ENCODE measurements around the gene CASP5. TPM values are rescaled to one million over a fixed set of nuclear protein-coding genes. Genes with fewer than 3 reads are reported as not detected.
"Not testable (repeated sequence)": the region's sequence is repeated elsewhere in the genome, so short reads cannot be mapped to it uniquely, and the experiment has no call there.

The CASP5 gene
- total RNA-seq, 1 experiment from 2014 or later = not detected

DNA sequence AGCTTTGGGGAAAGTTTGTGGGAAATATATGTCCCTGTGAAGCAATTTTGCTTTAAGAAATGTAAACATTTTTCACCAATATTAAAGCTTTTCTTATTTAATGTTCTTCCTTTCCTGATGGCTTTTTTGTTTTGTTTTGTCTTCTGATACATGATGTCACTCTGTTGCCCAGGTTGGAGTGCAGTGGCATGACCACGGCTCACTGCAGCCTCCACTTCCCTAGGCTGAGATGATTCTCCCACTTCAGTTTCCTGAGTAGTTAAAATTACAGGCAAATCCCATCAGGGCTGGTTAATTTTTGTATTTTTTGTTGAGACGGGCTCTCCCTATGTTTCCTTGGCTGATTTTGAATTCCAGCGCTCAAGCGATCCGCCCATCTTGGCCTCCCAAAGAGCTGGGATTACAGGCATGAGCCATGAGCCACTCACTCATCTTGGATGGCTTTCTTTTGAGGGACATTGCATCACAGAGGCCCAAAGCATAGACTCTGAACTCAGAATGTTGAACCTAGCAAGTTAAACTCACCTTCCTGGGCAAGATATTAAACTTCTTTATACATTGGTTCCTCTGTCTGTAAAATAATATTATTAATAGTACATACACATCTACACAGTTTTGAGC, 22.8 kb upstream of the CASP5 start:
- BruUV-seq (replicated peaks) = no TSS peak

DNA sequence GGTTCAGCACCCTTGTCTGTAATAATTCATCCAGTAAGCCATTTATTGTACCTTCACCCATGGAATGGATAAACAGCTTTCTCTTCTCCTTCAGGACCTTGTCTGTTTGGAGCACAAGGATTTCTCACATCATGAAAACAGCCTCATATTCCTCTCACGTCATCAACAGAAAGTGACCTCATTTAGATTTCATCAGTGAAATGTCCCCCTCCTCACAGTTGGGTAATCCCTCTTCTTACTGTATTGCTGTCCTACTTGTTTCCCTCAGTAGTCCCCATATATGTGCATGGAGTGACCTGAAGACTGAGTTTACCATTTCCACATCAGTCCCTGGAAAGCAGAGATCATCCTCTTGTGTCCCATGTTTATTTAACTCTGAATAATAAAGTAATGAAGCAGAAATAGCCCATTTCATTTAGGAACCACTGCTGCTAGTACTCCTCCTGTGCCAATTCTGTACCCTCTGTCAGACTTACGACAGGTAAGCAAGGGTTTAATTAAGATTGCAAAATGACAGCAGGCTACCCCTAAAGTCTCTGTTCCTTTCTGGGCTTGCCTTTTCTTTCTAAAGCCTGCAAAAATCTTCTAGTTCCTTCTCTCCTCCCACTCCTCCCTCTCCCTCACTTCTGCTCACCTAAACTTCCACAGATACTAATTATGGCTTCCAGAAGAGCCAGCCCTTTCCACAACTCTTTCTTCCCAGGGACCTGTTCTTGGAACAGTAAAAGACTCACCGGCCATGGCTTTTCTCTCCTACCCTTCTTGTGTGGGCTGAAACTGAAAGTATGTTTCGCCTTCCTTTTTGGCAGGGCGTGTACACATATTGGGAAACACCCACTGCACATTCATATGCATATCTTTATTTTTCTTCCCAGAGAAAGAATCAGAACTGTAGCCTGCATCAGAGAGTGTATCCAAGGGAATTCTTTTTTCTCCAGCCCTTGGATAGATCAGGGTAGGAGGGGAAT, 21.9 kb upstream of the CASP5 start, which contains the start of gene CARD16:
Gene CARD16 (minus strand): TSS at position 779 of the 968 bp plus-strand sequence. CDS start 38 bp downstream, at position 741.
- BruUV-seq (replicated peaks); POLR2A ChIA-PET (ENCODE audit: unreplicated experiment); H3F3A ChIP-seq (ENCODE audit: low read length, unreplicated experiment); H3K27me3 ChIP-seq (ENCODE audit: low read length); H3K9me3 ChIP-seq (ENCODE audit: low read length); H4K20me1 ChIP-seq (ENCODE audit: low read length); H3K9ac ChIP-seq (ENCODE audit: low read length); H3K4me2 ChIP-seq (ENCODE audit: low read length); H3K9me2 ChIP-seq (replicated peaks; ENCODE audit: low read length); H3K27ac ChIP-seq (ENCODE audit: low read length); H2AFZ ChIP-seq (ENCODE audit: low read length); ATAC-seq; DNase-seq; CTCF ChIA-PET; H3K4me3 ChIP-seq (ENCODE audit: low read length); H3K36me3 ChIP-seq (ENCODE audit: low read depth, low read length); H3K79me2 ChIP-seq (ENCODE audit: low read length): not testable (repeated sequence)
- H3K4me1 ChIP-seq (ENCODE audit: insufficient read depth, low read length) = peaks cover 16% of the 10 kb centered on the region
- intact Hi-C loops (cut with micrococcal nuclease) = loop anchor here (5.0 kb wide), 3 partner anchors 43 to 817 kb away; no protein-coding TSS in a partner anchor

More for the DNA sequence above, 22.8 kb upstream of the CASP5 start:
- Histone ChIP-seq H3K36me3 (ENCODE audit: low read depth, low read length) (no peaks in the 10 kb centered on the region), H3K4me3 (ENCODE audit: low read length) (no peak overlapping the region), H3K9me3 (ENCODE audit: low read length) (no peaks in the 10 kb centered on the region), H3F3A (ENCODE audit: low read length, unreplicated experiment) (no peaks in the 10 kb centered on the region), H3K27me3 (ENCODE audit: low read length) (no peaks in the 10 kb centered on the region), H3K79me2 (ENCODE audit: low read length) (no peaks in the 10 kb centered on the region), H3K9ac (ENCODE audit: low read length) (no peak overlapping the region), H2AFZ (ENCODE audit: low read length) (no peak overlapping the region), H3K4me2 (ENCODE audit: low read length) (no peak overlapping the region), H3K4me1 (ENCODE audit: insufficient read depth, low read length) (peaks cover 16% of the 10 kb centered on the region), H3K27ac (ENCODE audit: low read length) (no peak overlapping the region), H4K20me1 (ENCODE audit: low read length) (no peaks in the 10 kb centered on the region), H3K9me2 (replicated peaks; ENCODE audit: low read length) (no peaks in the 10 kb centered on the region)
- TF ChIP-seq, protein P1, sequence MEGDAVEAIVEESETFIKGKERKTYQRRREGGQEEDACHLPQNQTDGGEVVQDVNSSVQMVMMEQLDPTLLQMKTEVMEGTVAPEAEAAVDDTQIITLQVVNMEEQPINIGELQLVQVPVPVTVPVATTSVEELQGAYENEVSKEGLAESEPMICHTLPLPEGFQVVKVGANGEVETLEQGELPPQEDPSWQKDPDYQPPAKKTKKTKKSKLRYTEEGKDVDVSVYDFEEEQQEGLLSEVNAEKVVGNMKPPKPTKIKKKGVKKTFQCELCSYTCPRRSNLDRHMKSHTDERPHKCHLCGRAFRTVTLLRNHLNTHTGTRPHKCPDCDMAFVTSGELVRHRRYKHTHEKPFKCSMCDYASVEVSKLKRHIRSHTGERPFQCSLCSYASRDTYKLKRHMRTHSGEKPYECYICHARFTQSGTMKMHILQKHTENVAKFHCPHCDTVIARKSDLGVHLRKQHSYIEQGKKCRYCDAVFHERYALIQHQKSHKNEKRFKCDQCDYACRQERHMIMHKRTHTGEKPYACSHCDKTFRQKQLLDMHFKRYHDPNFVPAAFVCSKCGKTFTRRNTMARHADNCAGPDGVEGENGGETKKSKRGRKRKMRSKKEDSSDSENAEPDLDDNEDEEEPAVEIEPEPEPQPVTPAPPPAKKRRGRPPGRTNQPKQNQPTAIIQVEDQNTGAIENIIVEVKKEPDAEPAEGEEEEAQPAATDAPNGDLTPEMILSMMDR (conservative IDR thresholded peaks at IDR 0.05; ENCODE audit: low read depth, low read length) = no peak
- TF ChIP-seq EZH2phosphoT487 (IDR thresholded peaks at IDR 0.05; ENCODE audit: borderline replicate concordance, low read length) (no peak), EZH2 (IDR thresholded peaks at IDR 0.05; ENCODE audit: low read length, unreplicated experiment) (no peak)
- no peak for DNase-seq
- intact Hi-C loops (cut with micrococcal nuclease) = loop anchor here (2.0 to 5.0 kb wide), 3 partner anchors 62 to 817 kb away; no protein-coding TSS in a partner anchor
- CTCF ChIA-PET = no interaction called here
- ATAC-seq = no peak
- POLR2A ChIA-PET (ENCODE audit: unreplicated experiment) = no interaction called here

DNA sequence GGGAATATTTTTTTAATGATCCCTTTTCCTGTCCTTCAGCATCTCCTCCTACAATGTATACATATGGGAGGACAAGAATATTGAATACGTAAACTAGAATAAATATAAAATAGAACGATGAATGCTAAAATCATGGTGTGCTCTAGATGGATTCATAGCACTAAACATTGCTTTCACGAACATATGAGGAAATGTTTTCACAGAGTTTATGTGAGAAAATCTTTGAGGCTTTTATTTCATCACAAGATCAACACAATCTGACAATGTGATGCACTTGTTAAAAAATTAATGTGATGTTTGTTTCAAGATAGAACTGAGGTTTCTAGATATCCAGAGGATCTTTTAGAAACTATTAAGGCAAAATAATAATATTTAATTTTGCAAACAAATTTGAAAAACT, 19.2 kb upstream of the CASP5 start:
- TF ChIP-seq, protein P1 (conservative IDR thresholded peaks at IDR 0.05; ENCODE audit: low read depth, low read length) = no peak
- TF ChIP-seq EZH2phosphoT487 (IDR thresholded peaks at IDR 0.05; ENCODE audit: borderline replicate concordance, low read length) (no peak), EZH2 (IDR thresholded peaks at IDR 0.05; ENCODE audit: low read length, unreplicated experiment) (no peak)
- no peak for ATAC-seq

More for the DNA sequence above, 19.2 kb upstream of the CASP5 start:
- BruUV-seq (replicated peaks) = no TSS peak
- CTCF ChIA-PET = no interaction called here
- Histone ChIP-seq H2AFZ (ENCODE audit: low read length) (no peak overlapping the region), H3F3A (ENCODE audit: low read length, unreplicated experiment) (no peaks in the 10 kb centered on the region), H3K36me3 (ENCODE audit: low read depth, low read length) (no peaks in the 10 kb centered on the region), H3K9me3 (ENCODE audit: low read length) (no peaks in the 10 kb centered on the region), H4K20me1 (ENCODE audit: low read length) (no peaks in the 10 kb centered on the region), H3K4me2 (ENCODE audit: low read length) (no peak overlapping the region), H3K27ac (ENCODE audit: low read length) (no peak overlapping the region), H3K79me2 (ENCODE audit: low read length) (no peaks in the 10 kb centered on the region), H3K4me3 (ENCODE audit: low read length) (no peak overlapping the region), H3K27me3 (ENCODE audit: low read length) (no peaks in the 10 kb centered on the region), H3K9me2 (replicated peaks; ENCODE audit: low read length) (no peaks in the 10 kb centered on the region), H3K9ac (ENCODE audit: low read length) (no peak overlapping the region), H3K4me1 (ENCODE audit: insufficient read depth, low read length) (peaks cover 7% of the 10 kb centered on the region)
- no peak for DNase-seq
- intact Hi-C loops (cut with micrococcal nuclease) = loop anchor here (5.0 kb wide), 1 partner anchor 40 kb away; no protein-coding TSS in a partner anchor
- POLR2A ChIA-PET (ENCODE audit: unreplicated experiment) = no interaction called here
